OCI-LY1 (cell line): ENCODE data around the gene RAB40C.

Source experiments
- H2AFZ ChIP-seq: fragments of 200-600 bp; sonication (generic), shearing (Covaris generic); 2 replicates; pipeline ENCODE4 v1.6.0; 2014; ENCODE audit warnings: antibody characterized with exemption, mild to moderate bottlenecking, low read length
- H3F3A ChIP-seq: fragments of 200-600 bp; sonication (generic), shearing (Covaris generic); 2 replicates; pipeline ENCODE4 v1.6.0; 2014; ENCODE audit warnings: mild to moderate bottlenecking, antibody characterized with exemption, low read length, moderate library complexity; ENCODE audit not compliant: insufficient read depth
- H3K27ac ChIP-seq: fragments of 200-600 bp; sonication (generic); 2 replicates; pipeline ENCODE4 v1.5.1; 2014; ENCODE audit warnings: low read length, mixed run types, mild to moderate bottlenecking, low read depth; ENCODE audit not compliant: poor library complexity, severe bottlenecking
- H3K27me3 ChIP-seq: fragments of 200-600 bp; sonication (generic); 2 replicates; pipeline ENCODE4 v1.6.0; 2014; ENCODE audit warnings: antibody characterized with exemption, mild to moderate bottlenecking, low read length, moderate library complexity; ENCODE audit not compliant: insufficient read depth
- H3K36me3 ChIP-seq: fragments of 200-600 bp; sonication (generic); 2 replicates; pipeline ENCODE4 v1.6.1; 2014; ENCODE audit warnings: mild to moderate bottlenecking, antibody characterized with exemption, low read length, moderate library complexity, mixed read lengths; ENCODE audit not compliant: insufficient read depth
- H3K4me1 ChIP-seq: fragments of 200-600 bp; sonication (generic); 2 replicates; pipeline ENCODE4 v1.5.1; 2014; ENCODE audit warnings: mild to moderate bottlenecking, low read length, moderate library complexity; ENCODE audit not compliant: insufficient read depth, severe bottlenecking
- H3K4me2 ChIP-seq: fragments of 200-600 bp; sonication (generic), shearing (Covaris generic); 2 replicates; pipeline ENCODE4 v1.6.1; 2014; ENCODE audit warnings: low read length
- H3K4me3 ChIP-seq: fragments of 200-600 bp; sonication (generic); 2 replicates; pipeline ENCODE4 v1.5.1; 2014; ENCODE audit warnings: low read length, low read depth, mild to moderate bottlenecking, mixed read lengths; ENCODE audit not compliant: poor library complexity, severe bottlenecking
- H3K79me2 ChIP-seq: fragments of 200-600 bp; shearing (Covaris generic); 2 replicates; pipeline ENCODE4 v1.6.1; 2016; ENCODE audit warnings: mixed run types, low read length, mixed read lengths; ENCODE audit not compliant: insufficient read depth
- H3K9ac ChIP-seq: fragments of 200-600 bp; sonication (generic), shearing (Covaris generic); 2 replicates; pipeline ENCODE4 v1.6.1; 2014; ENCODE audit warnings: mild to moderate bottlenecking, low read length, mixed read lengths
- H3K9me2 ChIP-seq: fragments of 200-600 bp; sonication (generic), shearing (Covaris generic); 2 replicates; pipeline ENCODE4 v1.6.1; 2014; ENCODE audit warnings: low read depth, mild to moderate bottlenecking, low read length, mixed read lengths
- H3K9me3 ChIP-seq: fragments of 200-600 bp; shearing (Covaris generic); 2 replicates; pipeline ENCODE4 v1.6.1; 2014; ENCODE audit warnings: low read length, mixed read lengths
- H4K20me1 ChIP-seq: fragments of 200-600 bp; sonication (generic), shearing (Covaris generic); 2 replicates; pipeline ENCODE4 v1.6.0; 2016; ENCODE audit warnings: mild to moderate bottlenecking, low read length; ENCODE audit not compliant: insufficient read depth
- EZH2 ChIP-seq: fragments of 200-600 bp; sonication (generic), shearing (Covaris generic); IDR thresholded peaks from 2 replicates; pipeline ENCODE4 v1.8.0; 2017; ENCODE audit warnings: borderline replicate concordance, mixed run types, mild to moderate bottlenecking, antibody characterized with exemption, low read length, moderate library complexity, mixed read lengths
- TF ChIP-seq, protein P1 (sequence below): fragments of 200-600 bp; sonication (generic), shearing (Covaris generic); IDR thresholded peaks from 2 replicates; pipeline ENCODE4 v1.5.1; 2017; ENCODE audit warnings: mild to moderate bottlenecking, antibody characterized with exemption, low read length, moderate library complexity, mixed read lengths

Gene RAB40C

DNA sequence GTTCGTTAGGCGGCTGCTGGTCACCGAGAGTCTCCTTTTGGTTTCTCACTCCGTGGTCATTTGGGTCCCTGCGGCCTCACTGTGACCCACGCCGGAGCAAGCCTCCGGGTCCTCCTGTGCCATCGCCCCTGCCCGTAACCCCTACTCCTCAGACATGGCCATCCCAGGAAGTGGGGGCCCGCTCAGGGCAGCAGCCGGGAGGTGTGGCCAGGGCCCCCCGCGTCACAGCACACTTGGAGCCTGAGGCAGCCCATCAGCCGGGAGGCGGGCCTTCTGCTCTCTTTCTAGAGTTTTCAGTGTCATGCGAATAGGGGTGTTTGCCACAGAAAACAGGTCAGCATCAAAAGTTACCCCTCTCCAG is 33.0 kb downstream of the RAB40C start:
- TF ChIP-seq EZH2: no peak
- TF ChIP-seq, protein P1, sequence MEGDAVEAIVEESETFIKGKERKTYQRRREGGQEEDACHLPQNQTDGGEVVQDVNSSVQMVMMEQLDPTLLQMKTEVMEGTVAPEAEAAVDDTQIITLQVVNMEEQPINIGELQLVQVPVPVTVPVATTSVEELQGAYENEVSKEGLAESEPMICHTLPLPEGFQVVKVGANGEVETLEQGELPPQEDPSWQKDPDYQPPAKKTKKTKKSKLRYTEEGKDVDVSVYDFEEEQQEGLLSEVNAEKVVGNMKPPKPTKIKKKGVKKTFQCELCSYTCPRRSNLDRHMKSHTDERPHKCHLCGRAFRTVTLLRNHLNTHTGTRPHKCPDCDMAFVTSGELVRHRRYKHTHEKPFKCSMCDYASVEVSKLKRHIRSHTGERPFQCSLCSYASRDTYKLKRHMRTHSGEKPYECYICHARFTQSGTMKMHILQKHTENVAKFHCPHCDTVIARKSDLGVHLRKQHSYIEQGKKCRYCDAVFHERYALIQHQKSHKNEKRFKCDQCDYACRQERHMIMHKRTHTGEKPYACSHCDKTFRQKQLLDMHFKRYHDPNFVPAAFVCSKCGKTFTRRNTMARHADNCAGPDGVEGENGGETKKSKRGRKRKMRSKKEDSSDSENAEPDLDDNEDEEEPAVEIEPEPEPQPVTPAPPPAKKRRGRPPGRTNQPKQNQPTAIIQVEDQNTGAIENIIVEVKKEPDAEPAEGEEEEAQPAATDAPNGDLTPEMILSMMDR: no peak
- H3K36me3 ChIP-seq: no peaks in the 10 kb centered on the region
- no peaks in the 10 kb centered on the region for H3K9me3 ChIP-seq

DNA sequence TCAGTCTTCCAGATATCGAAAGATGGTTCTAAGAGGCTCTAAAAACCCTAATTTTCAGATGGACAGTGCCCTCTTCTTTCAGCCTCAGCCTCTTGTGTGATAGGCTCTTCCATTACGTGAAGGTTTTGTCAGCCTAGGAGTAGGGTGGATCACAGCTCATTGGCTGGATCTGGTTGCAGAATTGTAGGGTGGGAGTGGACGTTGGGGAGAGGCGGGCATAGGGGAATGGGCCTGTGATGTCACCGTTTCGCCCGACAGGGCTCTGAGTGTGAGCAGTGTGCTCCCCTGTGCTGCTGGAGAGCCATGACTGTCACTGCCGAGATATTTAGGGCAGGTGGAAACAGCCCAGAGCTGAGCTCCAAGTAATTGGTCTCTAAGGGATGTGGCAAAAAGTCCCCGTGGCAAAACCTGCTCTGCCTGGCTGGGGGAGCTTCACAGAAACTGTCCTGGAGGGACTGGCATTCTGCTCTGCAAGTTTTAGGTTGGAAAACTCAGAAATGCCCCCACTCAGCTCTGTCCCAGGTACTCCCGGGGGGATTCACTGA is 34.7 kb downstream of the RAB40C start:
- no peaks in the 10 kb centered on the region for H3K36me3 ChIP-seq
- H3K4me2 ChIP-seq: no peak overlapping the region
- H3K9ac ChIP-seq: no peak overlapping the region
- H2AFZ ChIP-seq: no peak overlapping the region
- no peaks in the 10 kb centered on the region for H3F3A ChIP-seq
- H3K9me3 ChIP-seq: no peaks in the 10 kb centered on the region
- H3K9me2 ChIP-seq: no peaks in the 10 kb centered on the region
- H3K4me3 ChIP-seq: no peak overlapping the region
- no peaks in the 10 kb centered on the region for H3K79me2 ChIP-seq
- H3K27me3 ChIP-seq: no peaks in the 10 kb centered on the region
- no peak for TF ChIP-seq EZH2
- TF ChIP-seq, protein P1: no peak
- no peaks in the 10 kb centered on the region for H4K20me1 ChIP-seq
- H3K4me1 ChIP-seq: peaks cover 14% of the 10 kb centered on the region
- no peak overlapping the region for H3K27ac ChIP-seq

More for the DNA sequence above, 33.0 kb downstream of the RAB40C start:
- no peaks in the 10 kb centered on the region for H4K20me1 ChIP-seq
- no peak overlapping the region for H3K27ac ChIP-seq
- H3K4me3 ChIP-seq: no peak overlapping the region
- H3K27me3 ChIP-seq: no peaks in the 10 kb centered on the region
- no peak overlapping the region for H3K9ac ChIP-seq
- H3F3A ChIP-seq: no peaks in the 10 kb centered on the region
- peaks cover 14% of the 10 kb centered on the region for H3K4me1 ChIP-seq
- H3K79me2 ChIP-seq: no peaks in the 10 kb centered on the region
- H3K9me2 ChIP-seq: no peaks in the 10 kb centered on the region
- no peak overlapping the region for H2AFZ ChIP-seq
- H3K4me2 ChIP-seq: no peak overlapping the region

DNA sequence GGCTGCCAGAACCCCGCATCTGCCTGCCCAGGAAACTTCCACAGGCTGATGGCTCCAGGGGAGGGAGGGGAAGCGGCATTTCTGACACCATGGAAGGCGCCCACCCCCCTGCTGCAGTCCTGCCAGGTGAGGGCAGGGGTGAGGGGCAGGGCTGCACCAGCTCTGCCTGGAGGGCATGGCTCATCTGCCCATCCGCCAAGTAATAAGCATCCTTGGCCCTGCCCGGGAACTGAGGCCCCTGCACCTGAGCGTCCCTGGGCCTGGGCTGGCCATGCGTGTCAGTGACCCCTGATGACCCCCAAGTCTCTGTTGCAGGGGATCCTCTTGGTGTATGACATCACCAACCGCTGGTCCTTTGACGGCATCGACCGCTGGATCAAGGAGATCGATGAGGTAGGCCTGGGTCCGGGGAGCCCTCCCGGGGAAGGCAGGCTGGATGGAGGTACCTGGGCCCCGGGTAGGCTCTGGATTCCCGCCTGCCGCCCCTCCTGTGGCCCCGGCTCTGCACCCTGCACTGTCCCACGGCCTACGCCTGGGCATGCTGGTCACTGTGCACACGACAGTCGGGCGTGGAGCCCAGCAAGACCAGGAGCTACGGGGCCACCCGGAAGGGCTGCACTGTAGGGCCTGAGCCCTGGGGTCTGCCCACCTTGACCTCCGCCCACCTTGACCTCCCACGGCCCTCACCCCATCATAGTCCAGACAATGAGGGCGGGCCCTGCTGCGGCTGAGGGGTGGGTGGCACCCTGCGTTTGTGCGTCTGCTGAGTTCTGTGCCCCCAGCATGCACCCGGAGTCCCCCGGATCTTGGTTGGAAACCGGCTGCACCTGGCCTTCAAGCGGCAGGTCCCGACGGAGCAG is 35.5 kb downstream of the RAB40C start:
- no peaks in the 10 kb centered on the region for H3K9me3 ChIP-seq
- H3F3A ChIP-seq: no peaks in the 10 kb centered on the region
- TF ChIP-seq EZH2: no peak
- TF ChIP-seq, protein P1: no peak
- no peaks in the 10 kb centered on the region for H4K20me1 ChIP-seq
- H3K9me2 ChIP-seq: no peaks in the 10 kb centered on the region
- H3K27me3 ChIP-seq: no peaks in the 10 kb centered on the region
- no peak overlapping the region for H2AFZ ChIP-seq
- no peaks in the 10 kb centered on the region for H3K79me2 ChIP-seq
- peaks cover 14% of the 10 kb centered on the region for H3K4me1 ChIP-seq
- no peak overlapping the region for H3K4me3 ChIP-seq
- no peaks in the 10 kb centered on the region for H3K36me3 ChIP-seq
- H3K9ac ChIP-seq: no peak overlapping the region
- no peak overlapping the region for H3K27ac ChIP-seq
- H3K4me2 ChIP-seq: no peak overlapping the region
